Natural killer cell (primary cell): Measurements from ENCODE around the gene LGR6. TPM values are rescaled to one million over a fixed set of nuclear protein-coding genes. Genes with fewer than 3 reads are reported as not detected.

Experiments used
- ATAC-seq, 3 donors: fragments of 150-1000 bp in 2 of 3; fragments of 200-7000 bp in 1 of 3; cut with Tn5 transposase; 1 replicate in 1 of 3; 2 replicates in 2 of 3; pipeline ENCODE4 v1.10.0; 2021; ENCODE audit warnings: mild to moderate bottlenecking in 2 of 3, moderate library complexity in 2 of 3
- DNase-seq, 2 donors: peaks; one replicate each; pipeline versions ENCODE4 v3.0.0 to v3.0.0-alpha.2; 2013 to 2021; ENCODE audit warnings: mixed read lengths in 1 of 2
- H3K27ac ChIP-seq: one replicate; pipeline ENCODE4 v1.5.1; 2013; ENCODE audit warnings: mild to moderate bottlenecking, low read length
- H3K27me3 ChIP-seq: one replicate; pipeline ENCODE4 v1.6.1; 2013; ENCODE audit warnings: low read length; ENCODE audit not compliant: control insufficient read depth, insufficient read depth
- H3K36me3 ChIP-seq: one replicate; pipeline ENCODE4 v1.6.1; 2013; ENCODE audit warnings: low read length; ENCODE audit not compliant: control insufficient read depth, insufficient read depth
- H3K4me1 ChIP-seq: one replicate; pipeline ENCODE4 v1.6.1; 2013; ENCODE audit warnings: low read length; ENCODE audit not compliant: control insufficient read depth, insufficient read depth
- H3K4me3 ChIP-seq: one replicate; pipeline ENCODE4 v1.5.1; 2013; ENCODE audit warnings: low read length
- H3K9me3 ChIP-seq: one replicate; pipeline ENCODE4 v1.6.1; 2013; ENCODE audit warnings: low read length; ENCODE audit not compliant: control insufficient read depth, insufficient read depth
- H3K27ac Mint-ChIP-seq, 2 donors: one replicate each; pipeline ENCODE4 v1.8.0; 2022; ENCODE audit warnings: mild to moderate bottlenecking in 2 of 2, mixed read lengths in 2 of 2, moderate library complexity in 1 of 2
- H3K27me3 Mint-ChIP-seq, 2 donors: one replicate each; pipeline ENCODE4 v1.8.0; 2022; ENCODE audit warnings: low read depth in 2 of 2, mixed read lengths in 2 of 2
- H3K36me3 Mint-ChIP-seq: one replicate; pipeline ENCODE4 v1.8.0; 2022; ENCODE audit warnings: mixed read lengths
- H3K4me1 Mint-ChIP-seq, 2 donors: one replicate each; pipeline ENCODE4 v1.8.0; 2022; ENCODE audit warnings: mixed read lengths in 2 of 2
- H3K4me3 Mint-ChIP-seq: one replicate; pipeline ENCODE4 v1.8.0; 2022; ENCODE audit warnings: mild to moderate bottlenecking, moderate library complexity, mixed read lengths
- H3K9me3 Mint-ChIP-seq, 2 donors: one replicate each; pipeline ENCODE4 v1.8.0; 2022; ENCODE audit warnings: mixed read lengths in 2 of 2
- WGBS: methylation state at CpG from one replicate; pipeline ENCODE4 v1.1.7; 2013; ENCODE audit warnings: missing lambda C conversion rate; ENCODE audit not compliant: insufficient coverage; 5-methylcytosine and 5-hydroxymethylcytosine counted together
- intact Hi-C: fragments of 100-400 bp; cut with micrococcal nuclease; formaldehyde crosslinking; loops from one replicate; pipeline ENCODE4 v1.14.2; 2022
- total RNA-seq, 4 donors: library from RNA; stranded (reverse); fragments of 120-200 nt in 1 of 4; gene quantifications; one replicate each; pipeline versions ENCODE4 v1.2.3 to v1.2.4, GENCODE V29; 2013 to 2022
- TF ChIP-seq, protein P1 (sequence below): fragments of 200-600 bp; IDR thresholded peaks from one replicate; pipeline ENCODE4 v1.8.0; 2022; ENCODE audit warnings: antibody characterized with exemption

Gene LGR6
- total RNA-seq, 3 donors from 2014 or later (not counting 1 experiment from before 2014, with no cell fraction given), result 58.3 to 65.2 (median 60.9) TPM

DNA sequence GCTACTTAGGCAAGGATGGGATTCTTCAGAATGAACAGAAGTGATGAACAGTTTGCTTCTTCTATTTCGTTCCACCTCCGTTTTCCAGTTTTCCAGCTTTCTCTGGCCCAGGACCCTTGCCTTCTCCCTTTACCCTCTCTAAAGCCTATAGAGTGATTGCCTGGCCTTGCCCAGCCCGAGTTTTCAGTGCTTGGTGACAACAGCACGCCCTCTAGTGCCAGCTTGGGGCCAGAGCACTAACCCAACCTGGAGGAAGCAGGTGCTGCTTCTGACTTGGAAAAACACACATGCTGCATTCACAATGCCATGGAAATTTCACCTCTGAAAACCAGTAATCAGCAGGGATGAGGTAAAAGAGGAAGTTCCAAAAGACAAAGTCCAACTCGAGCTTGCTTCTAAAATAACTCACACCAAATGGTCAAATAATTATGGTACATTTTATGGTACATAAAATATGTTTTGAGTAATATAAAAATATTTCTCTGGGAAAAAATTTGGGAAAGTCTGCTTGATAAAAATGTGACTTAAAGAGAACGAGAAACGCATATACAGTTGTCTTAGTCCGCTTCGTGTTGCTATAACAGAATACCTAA lies 122.1 kb downstream of the LGR6 start:
- no peaks in the 10 kb centered on the region for H3K9me3 Mint-ChIP-seq
- DNase-seq (peak; percentile 65 to 86), ATAC-seq (peak; percentile 81 to 97 (median 93))
- Histone ChIP-seq H3K27me3 (no peaks in the 10 kb centered on the region), H3K9me3 (no peaks in the 10 kb centered on the region), H3K4me1 (no peaks in the 10 kb centered on the region), H3K4me3 (no peak overlapping the region), H3K36me3 (no peaks in the 10 kb centered on the region), H3K27ac (no peak overlapping the region)
- TF ChIP-seq, protein P1, sequence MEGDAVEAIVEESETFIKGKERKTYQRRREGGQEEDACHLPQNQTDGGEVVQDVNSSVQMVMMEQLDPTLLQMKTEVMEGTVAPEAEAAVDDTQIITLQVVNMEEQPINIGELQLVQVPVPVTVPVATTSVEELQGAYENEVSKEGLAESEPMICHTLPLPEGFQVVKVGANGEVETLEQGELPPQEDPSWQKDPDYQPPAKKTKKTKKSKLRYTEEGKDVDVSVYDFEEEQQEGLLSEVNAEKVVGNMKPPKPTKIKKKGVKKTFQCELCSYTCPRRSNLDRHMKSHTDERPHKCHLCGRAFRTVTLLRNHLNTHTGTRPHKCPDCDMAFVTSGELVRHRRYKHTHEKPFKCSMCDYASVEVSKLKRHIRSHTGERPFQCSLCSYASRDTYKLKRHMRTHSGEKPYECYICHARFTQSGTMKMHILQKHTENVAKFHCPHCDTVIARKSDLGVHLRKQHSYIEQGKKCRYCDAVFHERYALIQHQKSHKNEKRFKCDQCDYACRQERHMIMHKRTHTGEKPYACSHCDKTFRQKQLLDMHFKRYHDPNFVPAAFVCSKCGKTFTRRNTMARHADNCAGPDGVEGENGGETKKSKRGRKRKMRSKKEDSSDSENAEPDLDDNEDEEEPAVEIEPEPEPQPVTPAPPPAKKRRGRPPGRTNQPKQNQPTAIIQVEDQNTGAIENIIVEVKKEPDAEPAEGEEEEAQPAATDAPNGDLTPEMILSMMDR, result peak; percentile 93
- intact Hi-C loops, result loop anchor here (1.0 to 2.0 kb wide), 4 partner anchors 41 to 131 kb away; partner anchors contain the start of gene LGR6
- WGBS, result 27% methylated on average over 8 of the region's 9 CpGs
- H3K4me1 Mint-ChIP-seq, result peaks cover 0 to 10% of the 10 kb centered on the region in 2 donors
- H3K4me3 Mint-ChIP-seq, result no peak overlapping the region
- no peaks in the 10 kb centered on the region for H3K27me3 Mint-ChIP-seq
- H3K27ac Mint-ChIP-seq, result no peak overlapping the region
- no peaks in the 10 kb centered on the region for H3K36me3 Mint-ChIP-seq

- intact Hi-C loops, result no loop called here
- Histone ChIP-seq H3K36me3 (no peaks in the 10 kb centered on the region), H3K27me3 (no peaks in the 10 kb centered on the region), H3K27ac (no peak overlapping the region), H3K4me3 (no peak overlapping the region), H3K9me3 (no peaks in the 10 kb centered on the region), H3K4me1 (no peaks in the 10 kb centered on the region)
- Mint-ChIP-seq H3K4me3 (no peak overlapping the region), H3K27me3 (no peaks in the 10 kb centered on the region), H3K36me3 (no peaks in the 10 kb centered on the region), H3K27ac (no peak overlapping the region), H3K9me3 (no peaks in the 10 kb centered on the region), H3K4me1 (peaks cover 0 to 10% of the 10 kb centered on the region in 2 donors)
- TF ChIP-seq, protein P1, result no peak
- DNase-seq (no peak), ATAC-seq (no peak)
Observed at GRCh38 chr1:202316186-202316585, 122.6 kb downstream of the LGR6 start.

DNA sequence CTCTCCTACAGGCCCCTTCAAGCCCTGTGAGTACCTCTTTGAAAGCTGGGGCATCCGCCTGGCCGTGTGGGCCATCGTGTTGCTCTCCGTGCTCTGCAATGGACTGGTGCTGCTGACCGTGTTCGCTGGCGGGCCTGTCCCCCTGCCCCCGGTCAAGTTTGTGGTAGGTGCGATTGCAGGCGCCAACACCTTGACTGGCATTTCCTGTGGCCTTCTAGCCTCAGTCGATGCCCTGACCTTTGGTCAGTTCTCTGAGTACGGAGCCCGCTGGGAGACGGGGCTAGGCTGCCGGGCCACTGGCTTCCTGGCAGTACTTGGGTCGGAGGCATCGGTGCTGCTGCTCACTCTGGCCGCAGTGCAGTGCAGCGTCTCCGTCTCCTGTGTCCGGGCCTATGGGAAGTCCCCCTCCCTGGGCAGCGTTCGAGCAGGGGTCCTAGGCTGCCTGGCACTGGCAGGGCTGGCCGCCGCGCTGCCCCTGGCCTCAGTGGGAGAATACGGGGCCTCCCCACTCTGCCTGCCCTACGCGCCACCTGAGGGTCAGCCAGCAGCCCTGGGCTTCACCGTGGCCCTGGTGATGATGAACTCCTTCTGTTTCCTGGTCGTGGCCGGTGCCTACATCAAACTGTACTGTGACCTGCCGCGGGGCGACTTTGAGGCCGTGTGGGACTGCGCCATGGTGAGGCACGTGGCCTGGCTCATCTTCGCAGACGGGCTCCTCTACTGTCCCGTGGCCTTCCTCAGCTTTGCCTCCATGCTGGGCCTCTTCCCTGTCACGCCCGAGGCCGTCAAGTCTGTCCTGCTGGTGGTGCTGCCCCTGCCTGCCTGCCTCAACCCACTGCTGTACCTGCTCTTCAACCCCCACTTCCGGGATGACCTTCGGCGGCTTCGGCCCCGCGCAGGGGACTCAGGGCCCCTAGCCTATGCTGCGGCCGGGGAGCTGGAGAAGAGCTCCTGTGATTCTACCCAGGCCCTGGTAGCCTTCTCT lies 124.6 kb downstream of the LGR6 start:
- H3K27me3 ChIP-seq, result no peaks in the 10 kb centered on the region
- no peaks in the 10 kb centered on the region for H3K9me3 ChIP-seq
- no peak for ATAC-seq
- H3K27me3 Mint-ChIP-seq, result no peaks in the 10 kb centered on the region
- TF ChIP-seq, protein P1, result no peak
- no peak for DNase-seq
- H3K4me3 ChIP-seq, result no peak overlapping the region
- no peak overlapping the region for H3K27ac Mint-ChIP-seq
- H3K4me3 Mint-ChIP-seq, result no peak overlapping the region
- no peaks in the 10 kb centered on the region for H3K9me3 Mint-ChIP-seq
- H3K36me3 ChIP-seq, result no peaks in the 10 kb centered on the region
- no peak overlapping the region for H3K27ac ChIP-seq
- H3K4me1 Mint-ChIP-seq, result peaks cover 0 to 5% of the 10 kb centered on the region in 2 donors
- H3K4me1 ChIP-seq, result no peaks in the 10 kb centered on the region
- intact Hi-C loops, result no loop called here
- no peaks in the 10 kb centered on the region for H3K36me3 Mint-ChIP-seq
- 92% methylated on average over 52 of the region's 52 CpGs for whole genome bisulfite sequencing
